Activated CD8-positive, alpha-beta memory T cell treated with anti-CD3 and anti-CD28 coated beads, Interleukin-2, amount 50 U/mL, for 1 hour (primary cell): Measurements from ENCODE around the gene OPN1MW.
"Not testable (repeated sequence)": the region's sequence is repeated elsewhere in the genome, so short reads cannot be mapped to it uniquely, and the experiment has no call there.

Experiments
- DNase-seq: peaks from one replicate; pipeline ENCODE4 v3.0.0-alpha.2; 2020; ENCODE audit errors: extremely low read depth

The OPN1MW gene

GRCh38 chrX:154182296-154182695, at the start of gene OPN1MW:
Gene OPN1MW (plus strand): TSS chrX:154182596. CDS start chrX:154182678, 82 bp downstream.
- not testable (repeated sequence) for DNase-seq

GRCh38 chrX:154135458-154136229, 46.8 kb upstream of the OPN1MW start:
- DNase-seq = no peak

- DNase-seq = no peak
These were observed 45.7 kb upstream of the OPN1MW start for GRCh38 chrX:154136627-154137161.

GRCh38 chrX:154138857-154139256, 43.5 kb upstream of the OPN1MW start:
- no peak for DNase-seq

- no peak for DNase-seq
These were observed 42.2 kb upstream of the OPN1MW start for GRCh38 chrX:154140206-154140605.

- DNase-seq = no peak
These were observed 41.7 kb upstream of the OPN1MW start for GRCh38 chrX:154140742-154141141.

GRCh38 chrX:154142386-154142785, 40.0 kb upstream of the OPN1MW start:
- no peak for DNase-seq

- no peak for DNase-seq
These were observed 39.2 kb upstream of the OPN1MW start for GRCh38 chrX:154142950-154143745.

GRCh38 chrX:154144010-154144409, 38.4 kb upstream of the OPN1MW start, which contains the start of gene OPN1LW:
Gene OPN1LW (plus strand): TSS chrX:154144243. CDS start chrX:154144284, 41 bp downstream.
- not testable (repeated sequence) for DNase-seq

GRCh38 chrX:154151030-154151429, 31.4 kb upstream of the OPN1MW start:
- not testable (repeated sequence) for DNase-seq

GRCh38 chrX:154156221-154156620, 26.2 kb upstream of the OPN1MW start:
- not testable (repeated sequence) for DNase-seq

GRCh38 chrX:154157207-154157606, 25.2 kb upstream of the OPN1MW start:
- not testable (repeated sequence) for DNase-seq

GRCh38 chrX:154159345-154159744, 23.1 kb upstream of the OPN1MW start:
- DNase-seq = not testable (repeated sequence)

- DNase-seq = not testable (repeated sequence)
These were observed 17.5 kb upstream of the OPN1MW start for GRCh38 chrX:154164902-154165301.

- not testable (repeated sequence) for DNase-seq
These were observed 14.0 kb upstream of the OPN1MW start for GRCh38 chrX:154168384-154168783.

GRCh38 chrX:154172535-154172943, 9.9 kb upstream of the OPN1MW start:
- DNase-seq = not testable (repeated sequence)

- not testable (repeated sequence) for DNase-seq
These were observed 8.0 kb upstream of the OPN1MW start for GRCh38 chrX:154174356-154174755.

- DNase-seq = not testable (repeated sequence)
These were observed 1.4 kb downstream of the OPN1MW start for GRCh38 chrX:154183794-154184193.

GRCh38 chrX:154192846-154193245, 10.4 kb downstream of the OPN1MW start:
- not testable (repeated sequence) for DNase-seq

GRCh38 chrX:154194316-154194715, 11.9 kb downstream of the OPN1MW start:
- DNase-seq = not testable (repeated sequence)

- not testable (repeated sequence) for DNase-seq
These were observed 14.1 kb downstream of the OPN1MW start for GRCh38 chrX:154196466-154196865.
